Measurements from ENCODE around the gene SAPCD1.

The SAPCD1 gene

DNA sequence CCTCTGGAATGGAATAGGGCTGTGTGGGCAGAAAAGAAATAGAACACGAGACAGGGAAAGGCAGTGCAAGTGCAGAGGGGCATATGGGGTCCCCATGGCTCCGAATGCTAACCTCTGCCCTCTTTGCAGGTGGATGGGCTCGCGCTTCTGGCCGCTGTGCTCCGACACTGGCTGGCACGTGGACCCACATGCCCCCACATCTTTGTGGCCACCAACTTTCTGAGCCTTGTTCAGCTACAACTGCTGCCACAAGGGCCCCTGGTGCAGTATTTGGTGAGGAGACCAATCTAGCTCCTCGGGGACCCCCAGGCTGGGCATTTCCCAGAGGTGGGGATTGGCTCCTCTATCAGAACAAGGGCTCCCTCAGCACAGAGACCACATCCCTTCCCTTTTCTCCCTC is 1.1 kb upstream of the SAPCD1 start:
- no peak for DNase-seq (ENCODE audit: low read depth, low spot score)
- Histone ChIP-seq H3K27me3 (ENCODE audit: insufficient read depth, insufficient read length) (no peaks in the 10 kb centered on the region), H3K36me3 (ENCODE audit: insufficient read depth, insufficient read length, low read length) (peaks cover 59% of the 10 kb centered on the region)

DNA sequence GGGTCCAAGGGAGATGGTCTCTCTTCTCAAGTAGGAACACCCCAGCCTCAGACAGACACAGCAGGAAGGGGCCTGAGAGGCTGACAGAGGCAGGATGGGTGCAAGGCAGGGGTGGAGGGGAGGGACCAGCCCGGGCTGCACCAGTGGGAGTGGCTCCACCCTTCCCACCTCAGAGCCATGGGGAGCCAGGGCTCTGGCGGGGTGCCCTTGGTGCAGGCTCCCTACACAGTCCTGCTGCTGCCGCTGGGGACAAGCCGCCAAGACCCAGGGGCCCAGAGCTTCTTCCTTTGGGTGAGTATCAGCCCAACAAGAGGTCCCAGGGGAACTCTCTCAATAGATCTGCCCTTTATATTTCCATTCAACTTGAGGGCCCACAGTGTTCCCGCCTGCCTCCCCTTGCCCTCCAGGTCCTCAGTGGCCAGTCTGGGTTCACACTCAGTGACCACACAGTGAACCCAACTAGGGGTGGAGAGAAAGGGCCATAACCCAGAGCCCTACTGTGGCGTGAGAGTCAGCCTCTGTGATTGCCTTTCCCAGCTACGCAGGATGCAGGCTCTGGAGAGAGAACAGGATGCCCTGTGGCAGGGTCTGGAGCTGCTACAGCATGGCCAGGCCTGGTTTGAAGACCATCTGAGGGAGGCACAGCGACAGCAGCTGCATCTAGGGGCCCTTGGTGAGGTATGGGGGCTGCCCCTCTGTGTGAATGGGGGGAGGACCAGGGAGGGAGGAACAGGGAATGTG is 592 bp downstream of the SAPCD1 start:
- peaks cover 6% of the 10 kb centered on the region for H3K4me1 ChIP-seq (ENCODE audit: insufficient read depth, insufficient read length)
- TF ChIP-seq SUZ12 (IDR thresholded peaks at IDR 0.05; ENCODE audit: extremely low read depth, insufficient read depth, insufficient read length) (no peak), ZNF274 (IDR thresholded peaks at IDR 0.05; ENCODE audit: low read depth, low read length) (no peak), YY1 (IDR thresholded peaks at IDR 0.05; ENCODE audit: insufficient read depth, insufficient read length) (no peak)
- DNase-seq (ENCODE audit: low read depth, low spot score), result no peak
- H3K4me3 ChIP-seq (ENCODE audit: insufficient read length, low read depth), result no peak overlapping the region
- H3K9ac ChIP-seq (ENCODE audit: insufficient read length, low read depth), result no peak overlapping the region
- no peaks in the 10 kb centered on the region for H3K27me3 ChIP-seq (ENCODE audit: insufficient read depth, insufficient read length)
- no peaks in the 10 kb centered on the region for H3K9me3 ChIP-seq (ENCODE audit: insufficient read depth, low read length)
- peaks cover 58% of the 10 kb centered on the region for H3K36me3 ChIP-seq (ENCODE audit: insufficient read depth, insufficient read length, low read length)

More for the DNA sequence above, 1.1 kb upstream of the SAPCD1 start:
- TF ChIP-seq YY1 (IDR thresholded peaks at IDR 0.05; ENCODE audit: insufficient read depth, insufficient read length), result no peak
- H3K4me1 ChIP-seq (ENCODE audit: insufficient read depth, insufficient read length), result peaks cover 6% of the 10 kb centered on the region
- H3K9me3 ChIP-seq (ENCODE audit: insufficient read depth, low read length), result no peaks in the 10 kb centered on the region
- H3K4me3 ChIP-seq (ENCODE audit: insufficient read length, low read depth), result no peak overlapping the region
- H3K9ac ChIP-seq (ENCODE audit: insufficient read length, low read depth), result no peak overlapping the region

DNA sequence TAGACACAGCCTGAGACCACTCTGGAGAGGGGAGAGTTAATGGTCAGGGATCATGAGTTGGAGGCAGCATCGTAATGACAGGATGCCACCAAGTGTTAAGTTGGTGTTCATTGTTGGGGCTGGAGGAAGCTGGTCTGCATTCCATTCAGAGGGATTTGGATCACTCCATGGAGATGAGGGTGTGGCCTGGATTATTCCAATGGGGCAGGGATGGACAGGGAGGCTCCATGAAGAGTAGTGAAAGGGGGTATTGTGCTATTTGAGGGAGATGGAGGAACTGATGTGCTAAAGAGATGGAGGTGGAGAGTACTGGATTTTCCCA is 1.1 kb downstream of the SAPCD1 start:
- Histone ChIP-seq H3K9ac (ENCODE audit: insufficient read length, low read depth) (no peak overlapping the region), H3K36me3 (ENCODE audit: insufficient read depth, insufficient read length, low read length) (peaks cover 54% of the 10 kb centered on the region), H3K27me3 (ENCODE audit: insufficient read depth, insufficient read length) (no peaks in the 10 kb centered on the region), H3K9me3 (ENCODE audit: insufficient read depth, low read length) (no peaks in the 10 kb centered on the region), H3K4me3 (ENCODE audit: insufficient read length, low read depth) (no peak overlapping the region), H3K4me1 (ENCODE audit: insufficient read depth, insufficient read length) (peaks cover 6% of the 10 kb centered on the region)
- DNase-seq (ENCODE audit: low read depth, low spot score), result peak; percentile 77
- TF ChIP-seq ZNF274 (IDR thresholded peaks at IDR 0.05; ENCODE audit: low read depth, low read length), result no peak
- no peak for TF ChIP-seq SUZ12 (IDR thresholded peaks at IDR 0.05; ENCODE audit: extremely low read depth, insufficient read depth, insufficient read length)
- TF ChIP-seq YY1 (IDR thresholded peaks at IDR 0.05; ENCODE audit: insufficient read depth, insufficient read length), result no peak

DNA sequence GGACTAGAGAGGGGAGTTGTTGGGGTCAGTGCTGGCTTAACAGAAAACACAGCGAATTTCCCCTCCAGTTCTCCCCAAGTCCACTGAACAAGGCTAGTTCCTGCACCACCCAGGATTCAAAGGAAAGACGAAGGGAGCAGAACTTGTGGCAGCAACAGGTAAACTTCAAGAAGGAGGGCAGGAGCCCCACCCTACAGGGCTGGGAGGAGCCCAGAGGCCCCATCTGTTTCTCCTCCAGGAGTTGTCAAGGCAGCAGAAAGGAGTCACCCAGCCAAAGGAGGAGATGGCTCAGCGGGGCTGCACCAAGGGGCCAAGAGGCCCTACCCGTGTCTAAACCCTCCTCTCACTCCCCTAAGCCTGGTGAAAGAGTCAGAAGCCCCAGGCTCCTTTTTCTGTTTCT is 1.7 kb downstream of the SAPCD1 start:
- DNase-seq (ENCODE audit: low read depth, low spot score), result no peak
- TF ChIP-seq SUZ12 (IDR thresholded peaks at IDR 0.05; ENCODE audit: extremely low read depth, insufficient read depth, insufficient read length) (no peak), ZNF274 (IDR thresholded peaks at IDR 0.05; ENCODE audit: low read depth, low read length) (no peak), YY1 (IDR thresholded peaks at IDR 0.05; ENCODE audit: insufficient read depth, insufficient read length) (no peak)
- peaks cover 6% of the 10 kb centered on the region for H3K4me1 ChIP-seq (ENCODE audit: insufficient read depth, insufficient read length)
- no peak overlapping the region for H3K9ac ChIP-seq (ENCODE audit: insufficient read length, low read depth)
- peaks cover 48% of the 10 kb centered on the region for H3K36me3 ChIP-seq (ENCODE audit: insufficient read depth, insufficient read length, low read length)
- H3K9me3 ChIP-seq (ENCODE audit: insufficient read depth, low read length), result no peaks in the 10 kb centered on the region
- H3K27me3 ChIP-seq (ENCODE audit: insufficient read depth, insufficient read length), result no peaks in the 10 kb centered on the region
- H3K4me3 ChIP-seq (ENCODE audit: insufficient read length, low read depth), result no peak overlapping the region

DNA sequence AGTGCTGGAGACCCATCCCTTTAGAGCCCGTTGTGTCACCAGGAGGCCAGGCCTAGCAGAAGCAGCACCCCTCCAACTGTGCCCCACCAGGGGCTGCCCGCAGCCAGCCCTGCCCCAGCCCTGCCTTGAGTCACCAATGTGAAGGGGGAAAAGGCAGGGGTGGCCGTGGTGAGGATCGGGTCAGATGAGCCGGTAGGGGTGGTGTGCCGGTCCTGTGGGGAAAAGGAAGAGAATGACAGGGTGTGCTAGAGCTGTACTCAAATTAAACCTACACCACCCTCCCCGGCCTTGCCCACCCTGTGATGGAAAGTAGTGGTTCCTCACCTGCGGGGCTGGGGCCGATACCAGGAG is 3.1 kb downstream of the SAPCD1 start:
- Histone ChIP-seq H3K27me3 (ENCODE audit: insufficient read depth, insufficient read length) (no peaks in the 10 kb centered on the region), H3K4me3 (ENCODE audit: insufficient read length, low read depth) (no peak overlapping the region), H3K9me3 (ENCODE audit: insufficient read depth, low read length) (no peaks in the 10 kb centered on the region), H3K4me1 (ENCODE audit: insufficient read depth, insufficient read length) (peaks cover 6% of the 10 kb centered on the region), H3K36me3 (ENCODE audit: insufficient read depth, insufficient read length, low read length) (peaks cover 34% of the 10 kb centered on the region), H3K9ac (ENCODE audit: insufficient read length, low read depth) (no peak overlapping the region)
- no peak for TF ChIP-seq SUZ12 (IDR thresholded peaks at IDR 0.05; ENCODE audit: extremely low read depth, insufficient read depth, insufficient read length)
- TF ChIP-seq YY1 (IDR thresholded peaks at IDR 0.05; ENCODE audit: insufficient read depth, insufficient read length), result no peak
- no peak for TF ChIP-seq ZNF274 (IDR thresholded peaks at IDR 0.05; ENCODE audit: low read depth, low read length)
- no peak for DNase-seq (ENCODE audit: low read depth, low spot score)

DNA sequence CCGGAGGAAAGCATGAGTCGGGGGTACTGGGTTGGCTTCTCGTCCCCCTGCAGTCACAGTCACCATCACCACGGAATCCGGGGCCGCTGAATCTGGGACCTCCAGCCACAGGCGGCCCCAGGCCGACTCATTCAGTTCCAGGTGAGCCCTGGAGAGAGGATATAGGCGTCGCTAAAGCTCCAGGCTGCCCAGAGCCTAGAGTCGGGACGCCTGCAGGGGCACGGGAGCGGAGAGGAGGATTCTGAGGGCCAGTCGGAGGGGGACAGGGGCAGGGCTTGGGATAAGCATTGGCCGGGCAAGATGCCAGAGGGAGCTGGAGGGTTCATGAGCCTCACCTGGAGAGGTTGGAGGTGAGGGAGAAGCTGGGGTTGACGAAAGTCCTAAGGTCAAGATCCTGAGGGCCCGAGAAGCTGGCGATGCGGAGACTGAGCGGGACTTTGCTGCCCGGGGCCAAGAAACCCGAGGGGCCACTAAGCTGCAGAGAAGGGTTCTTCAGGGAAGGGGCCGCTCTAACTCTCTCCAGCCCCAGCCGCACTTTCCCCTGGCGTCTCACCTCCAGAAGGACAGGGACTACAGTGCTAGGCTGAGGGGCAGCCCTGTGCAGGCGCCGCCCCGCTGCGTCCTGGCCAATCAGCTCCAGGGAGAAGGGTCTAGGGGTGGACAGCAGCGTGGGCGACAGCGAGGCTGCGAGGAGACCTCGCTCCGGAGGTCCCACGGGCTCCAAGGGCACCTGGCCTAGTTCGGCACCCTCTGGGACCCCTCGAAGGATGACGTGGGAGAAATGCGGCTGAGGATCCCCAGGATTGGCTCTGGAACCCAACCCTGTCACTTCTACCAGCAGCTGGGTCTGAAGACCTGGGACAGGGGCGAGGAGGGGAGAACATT is 3.7 kb downstream of the SAPCD1 start:
- Histone ChIP-seq H3K9me3 (ENCODE audit: insufficient read depth, low read length) (no peaks in the 10 kb centered on the region), H3K4me1 (ENCODE audit: insufficient read depth, insufficient read length) (peaks cover 6% of the 10 kb centered on the region), H3K9ac (ENCODE audit: insufficient read length, low read depth) (no peak overlapping the region), H3K36me3 (ENCODE audit: insufficient read depth, insufficient read length, low read length) (peaks cover 28% of the 10 kb centered on the region), H3K4me3 (ENCODE audit: insufficient read length, low read depth) (no peak overlapping the region), H3K27me3 (ENCODE audit: insufficient read depth, insufficient read length) (no peaks in the 10 kb centered on the region)
- no peak for DNase-seq (ENCODE audit: low read depth, low spot score)
- TF ChIP-seq SUZ12 (IDR thresholded peaks at IDR 0.05; ENCODE audit: extremely low read depth, insufficient read depth, insufficient read length) (no peak), ZNF274 (IDR thresholded peaks at IDR 0.05; ENCODE audit: low read depth, low read length) (no peak), YY1 (IDR thresholded peaks at IDR 0.05; ENCODE audit: insufficient read depth, insufficient read length) (no peak)

DNA sequence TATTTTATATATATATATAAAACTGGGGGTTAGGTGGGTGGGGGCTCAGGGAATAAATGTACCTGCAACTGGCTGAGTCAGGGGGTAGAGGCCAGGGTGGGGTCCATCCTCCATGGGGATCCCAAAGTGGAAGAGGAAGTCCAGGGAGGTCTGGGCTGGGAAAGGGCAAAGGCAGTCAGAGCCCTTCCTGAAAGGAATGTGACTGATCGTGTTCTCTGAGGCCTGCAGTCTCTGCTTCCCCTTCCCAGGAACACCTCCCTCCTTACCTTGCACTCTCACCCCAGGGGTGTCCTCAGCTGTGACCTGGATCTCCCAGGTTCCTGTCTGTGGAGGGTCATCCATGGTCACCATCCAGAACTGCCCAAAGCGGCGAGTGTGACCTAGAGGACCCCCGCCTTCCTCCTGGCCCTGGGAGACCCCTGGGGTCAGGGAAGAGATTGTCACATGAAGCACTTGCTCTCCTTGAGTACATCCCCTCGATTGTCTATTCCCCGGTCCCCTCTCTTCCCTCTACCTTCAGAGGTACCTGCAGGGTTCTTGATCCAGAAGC is 4.7 kb downstream of the SAPCD1 start:
- Histone ChIP-seq H3K4me3 (ENCODE audit: insufficient read length, low read depth) (no peak overlapping the region), H3K4me1 (ENCODE audit: insufficient read depth, insufficient read length) (peaks cover 6% of the 10 kb centered on the region), H3K36me3 (ENCODE audit: insufficient read depth, insufficient read length, low read length) (peaks cover 18% of the 10 kb centered on the region), H3K9ac (ENCODE audit: insufficient read length, low read depth) (no peak overlapping the region), H3K27me3 (ENCODE audit: insufficient read depth, insufficient read length) (no peaks in the 10 kb centered on the region), H3K9me3 (ENCODE audit: insufficient read depth, low read length) (no peaks in the 10 kb centered on the region)
- TF ChIP-seq SUZ12 (IDR thresholded peaks at IDR 0.05; ENCODE audit: extremely low read depth, insufficient read depth, insufficient read length), result no peak
- no peak for TF ChIP-seq ZNF274 (IDR thresholded peaks at IDR 0.05; ENCODE audit: low read depth, low read length)
- no peak for TF ChIP-seq YY1 (IDR thresholded peaks at IDR 0.05; ENCODE audit: insufficient read depth, insufficient read length)
- DNase-seq (ENCODE audit: low read depth, low spot score), result no peak

Measured in NT2/D1 (cell line).